HEK293 (cell line): ENCODE results near the gene NSD1.

Experiments
- ELK4 ChIP-seq: IDR thresholded peaks from 2 replicates; pipeline ENCODE4 v1.6.1; 2011; ENCODE audit warnings: mild to moderate bottlenecking, low read depth, low read length, borderline replicate concordance
- INSM2 ChIP-seq: fragments of 450-650 bp; formaldehyde crosslinking; IDR thresholded peaks from 2 replicates; pipeline ENCODE4 v1.5.1; 2016; ENCODE audit warnings: missing biosample characterization, missing genetic modification characterization
- KLF1 ChIP-seq: fragments of 450-650 bp; formaldehyde crosslinking; IDR thresholded peaks from 2 replicates; pipeline ENCODE4 v1.5.1; 2016; ENCODE audit warnings: missing biosample characterization, missing genetic modification characterization
- KLF9 ChIP-seq: fragments of 450-650 bp; formaldehyde crosslinking; IDR thresholded peaks from 2 replicates; pipeline ENCODE4 v1.5.1; 2016; ENCODE audit warnings: missing biosample characterization, missing genetic modification characterization, low read depth
- SETDB1 ChIP-seq: IDR thresholded peaks from one replicate; pipeline ENCODE4 v1.6.1; 2017; ENCODE audit warnings: mild to moderate bottlenecking, low read length, moderate library complexity, mixed read lengths; ENCODE audit not compliant: insufficient read length
- SP3 ChIP-seq: fragments of 450-650 bp; formaldehyde crosslinking; IDR thresholded peaks from 2 replicates; pipeline ENCODE4 v1.5.1; 2016; ENCODE audit warnings: missing biosample characterization, missing genetic modification characterization
- TRIM28 ChIP-seq: IDR thresholded peaks from 2 replicates; pipeline ENCODE4 v1.6.1; 2011; ENCODE audit warnings: low read length, control low read depth, borderline replicate concordance
- YY1 ChIP-seq: fragments of 450-650 bp; formaldehyde crosslinking; IDR thresholded peaks from 2 replicates; pipeline ENCODE4 v1.5.1; 2018; ENCODE audit warnings: missing biosample characterization, missing genetic modification characterization
- ZBTB11 ChIP-seq: fragments of 450-650 bp; formaldehyde crosslinking; conservative IDR thresholded peaks from 2 replicates; pipeline ENCODE4 v1.5.1; 2016; ENCODE audit warnings: low read depth, missing biosample characterization, missing genetic modification characterization
- ZBTB20 ChIP-seq: fragments of 450-650 bp; formaldehyde crosslinking; IDR thresholded peaks from 2 replicates; pipeline ENCODE4 v1.5.1; 2016; ENCODE audit warnings: missing biosample characterization, missing genetic modification characterization
- ZNF10 ChIP-seq: fragments of 450-650 bp; formaldehyde crosslinking; IDR thresholded peaks from 2 replicates; pipeline ENCODE4 v1.5.1; 2017; ENCODE audit warnings: missing biosample characterization, missing genetic modification characterization
- ZNF121 ChIP-seq: fragments of 450-650 bp; formaldehyde crosslinking; IDR thresholded peaks from 2 replicates; pipeline ENCODE4 v1.5.1; 2016; ENCODE audit warnings: missing biosample characterization, missing genetic modification characterization
- ZNF148 ChIP-seq: fragments of 450-650 bp; formaldehyde crosslinking; IDR thresholded peaks from 2 replicates; pipeline ENCODE4 v1.5.0; 2017; ENCODE audit warnings: missing biosample characterization, missing genetic modification characterization, borderline replicate concordance
- ZNF174 ChIP-seq: fragments of 450-650 bp; formaldehyde crosslinking; IDR thresholded peaks from 2 replicates; pipeline ENCODE4 v1.5.0; 2017; ENCODE audit warnings: missing biosample characterization, mild to moderate bottlenecking, missing genetic modification characterization
- ZNF19 ChIP-seq: fragments of 450-650 bp; formaldehyde crosslinking; IDR thresholded peaks from 2 replicates; pipeline ENCODE4; 2016; ENCODE audit warnings: missing biosample characterization, missing genetic modification characterization, low read depth
- ZNF211 ChIP-seq: fragments of 450-650 bp; formaldehyde crosslinking; IDR thresholded peaks from 2 replicates; pipeline ENCODE4 v1.5.1; 2016; ENCODE audit warnings: low read depth, missing biosample characterization, missing genetic modification characterization
- ZNF23 ChIP-seq: fragments of 450-650 bp; formaldehyde crosslinking; IDR thresholded peaks from 2 replicates; pipeline ENCODE4 v1.5.1; 2016; ENCODE audit warnings: missing biosample characterization, missing genetic modification characterization, borderline replicate concordance
- ZNF433 ChIP-seq: fragments of 450-650 bp; formaldehyde crosslinking; IDR thresholded peaks from 2 replicates; pipeline ENCODE4 v1.5.1; 2016; ENCODE audit warnings: missing biosample characterization, missing genetic modification characterization, low read depth
- ZNF549 ChIP-seq: fragments of 450-650 bp; IDR thresholded peaks from 2 replicates; pipeline ENCODE4 v1.5.1; 2018; ENCODE audit warnings: missing biosample characterization, missing genetic modification characterization, mild to moderate bottlenecking, inconsistent platforms, moderate library complexity
- ZNF561 ChIP-seq: fragments of 450-650 bp; IDR thresholded peaks from 2 replicates; pipeline ENCODE4 v1.5.1; 2018; ENCODE audit warnings: missing biosample characterization, missing genetic modification characterization, borderline replicate concordance
- ZNF580 ChIP-seq: fragments of 450-650 bp; formaldehyde crosslinking; IDR thresholded peaks from 2 replicates; pipeline ENCODE4 v1.5.1; 2016; ENCODE audit warnings: missing biosample characterization, missing genetic modification characterization
- ZNF626 ChIP-seq: fragments of 450-650 bp; sonication (Bioruptor Pico); formaldehyde crosslinking; IDR thresholded peaks from 2 replicates; pipeline ENCODE4 v1.5.1; 2018; ENCODE audit warnings: missing biosample characterization, missing genetic modification characterization, inconsistent platforms
- ZNF629 ChIP-seq: fragments of 450-650 bp; formaldehyde crosslinking; IDR thresholded peaks from 2 replicates; pipeline ENCODE4 v1.5.1; 2017; ENCODE audit warnings: missing biosample characterization, missing genetic modification characterization
- ZNF654 ChIP-seq: fragments of 450-650 bp; formaldehyde crosslinking; IDR thresholded peaks from 2 replicates; pipeline ENCODE4 v1.5.1; 2016; ENCODE audit warnings: low read depth, missing biosample characterization, missing genetic modification characterization
- ZNF791 ChIP-seq: fragments of 450-650 bp; formaldehyde crosslinking; IDR thresholded peaks from 2 replicates; pipeline ENCODE4 v1.5.1; 2016; ENCODE audit warnings: missing biosample characterization, missing genetic modification characterization
- ZNF830 ChIP-seq: fragments of 450-650 bp; IDR thresholded peaks from 2 replicates; pipeline ENCODE4 v1.5.0; 2018; ENCODE audit warnings: missing biosample characterization, missing genetic modification characterization, low read depth, mild to moderate bottlenecking, moderate library complexity
- ZNF843 ChIP-seq: fragments of 450-650 bp; formaldehyde crosslinking; IDR thresholded peaks from 2 replicates; pipeline ENCODE4 v1.5.1; 2016; ENCODE audit warnings: missing biosample characterization, missing genetic modification characterization
- ZSCAN16 ChIP-seq: fragments of 450-650 bp; formaldehyde crosslinking; IDR thresholded peaks from 2 replicates; pipeline ENCODE4 v1.5.1; 2016; ENCODE audit warnings: missing biosample characterization, missing genetic modification characterization
- ZSCAN5A ChIP-seq: fragments of 450-650 bp; formaldehyde crosslinking; IDR thresholded peaks from 2 replicates; pipeline ENCODE4 v1.5.1; 2016; ENCODE audit warnings: missing biosample characterization, missing genetic modification characterization

NSD1 gene

GRCh38 chr5:177303121-177303924 lies 169.8 kb downstream of the NSD1 start, which contains the start of the genes PRELID1 and RAB24 (continued):
- TF ChIP-seq ZBTB11 (tag by site-specific recombination) (peak; percentile 84), ZNF580 (no peak), ZNF211 (tag by site-specific recombination) (no peak), ZNF654 (tag by site-specific recombination) (no peak), INSM2 (tag by site-specific recombination) (no peak), ZNF23 (tag by site-specific recombination) (no peak), ZBTB20 (tag by site-specific recombination) (peak; percentile 85), ELK4 (peak; percentile 54; the same call in 1 of the 2 replicates), ZSCAN5A (0 out of 2 replicates have a peak, but pooled peaks have one; percentile 69), ZNF549 (tag by site-specific recombination) (no peak), ZNF629 (tag by site-specific recombination) (0 out of 2 replicates have a peak, but pooled peaks have one; percentile 47), ZNF843 (tag by site-specific recombination) (no peak), ZNF830 (tag by site-specific recombination) (no peak), KLF1 (tag by site-specific recombination) (no peak; the same call in 1 of the 2 replicates), ZSCAN16 (tag by site-specific recombination) (no peak), ZNF10 (no peak), ZNF791 (no peak), YY1 (peak; percentile 74; the same call in 1 of the 2 replicates), ZNF121 (tag by site-specific recombination) (no peak), ZNF19 (tag by site-specific recombination) (no peak), ZNF561 (tag by site-specific recombination) (no peak; the same call in 1 of the 2 replicates), ZNF148 (tag by site-specific recombination) (no peak), SP3 (tag by site-specific recombination) (peak; percentile 47; the same call in 1 of the 2 replicates), TRIM28 (no peak), KLF9 (tag by site-specific recombination) (peak; percentile 90), ZNF174 (no peak), ZNF626 (tag by site-specific recombination) (no peak), ZNF433 (tag by site-specific recombination) (no peak), SETDB1 (no peak)
